Liver (tissue), 9 donors: Measurements from ENCODE around the gene PGLYRP2. TPM values are rescaled to one million over a fixed set of nuclear protein-coding genes. Genes with fewer than 3 reads are reported as not detected.

Source experiments
- DNase-seq: peaks from one replicate; pipeline ENCODE4 v3.0.0-alpha.2; 2017; ENCODE audit warnings: low spot score
- H3K27ac ChIP-seq, 2 donors: one replicate each; pipeline ENCODE4 v1.7.0; 2013; ENCODE audit warnings: inconsistent platforms in 2 of 2, low read length in 2 of 2, control low read depth in 1 of 2, low read depth in 1 of 2, mild to moderate bottlenecking in 1 of 2
- H3K27me3 ChIP-seq, 4 donors: one replicate each; pipeline versions ENCODE4 v1.6.1 to v1.7.0; 2013; ENCODE audit warnings: low read length in 3 of 4, inconsistent platforms in 1 of 4, mild to moderate bottlenecking in 1 of 4, moderate library complexity in 1 of 4; ENCODE audit not compliant: control insufficient read depth in 4 of 4, insufficient read depth in 4 of 4
- H3K36me3 ChIP-seq, 4 donors: one replicate each; pipeline versions ENCODE4 v1.6.1 to v1.7.0; 2013; ENCODE audit warnings: low read length in 3 of 4, mild to moderate bottlenecking in 3 of 4, low read depth in 1 of 4, moderate library complexity in 1 of 4; ENCODE audit not compliant: control insufficient read depth in 4 of 4, insufficient read depth in 3 of 4
- H3K4me1 ChIP-seq, 4 donors: one replicate each; pipeline versions ENCODE4 v1.6.1 to v1.7.0; 2013; ENCODE audit warnings: low read length in 3 of 4, mild to moderate bottlenecking in 3 of 4, moderate library complexity in 1 of 4; ENCODE audit not compliant: control insufficient read depth in 4 of 4, insufficient read depth in 4 of 4
- H3K4me3 ChIP-seq, 3 donors: one replicate each; pipeline versions ENCODE4 v1.6.1 to v1.7.0; 2013; ENCODE audit warnings: low read length in 3 of 3, control low read depth in 1 of 3, low read depth in 1 of 3, mild to moderate bottlenecking in 1 of 3
- H3K9ac ChIP-seq, 2 donors: one replicate each; pipeline ENCODE4 v1.7.0; 2013; ENCODE audit warnings: low read length in 2 of 2, mild to moderate bottlenecking in 2 of 2, moderate library complexity in 2 of 2, control low read depth in 1 of 2, low read depth in 1 of 2
- H3K9me3 ChIP-seq, 4 donors: one replicate each; pipeline versions ENCODE4 v1.6.1 to v1.7.0; 2013; ENCODE audit warnings: low read length in 3 of 4; ENCODE audit not compliant: control insufficient read depth in 4 of 4
- ATF3 ChIP-seq: IDR thresholded peaks from 2 replicates; pipeline ENCODE4 v1.6.1; 2016; ENCODE audit warnings: antibody characterized with exemption
- CTCF ChIP-seq: fragments of 150-350 bp; IDR thresholded peaks from 2 replicates; pipeline ENCODE4 v1.5.1; 2017; ENCODE audit warnings: improper control_type of control experiment, low read depth, low read length; ENCODE audit not compliant: missing input control
- EGR1 ChIP-seq, 2 donors: IDR thresholded peaks; 2 replicates each; pipeline ENCODE4 v1.6.1; 2016 to 2018; ENCODE audit warnings: antibody characterized with exemption in 2 of 2, low read depth in 2 of 2
- FOXA1 ChIP-seq: IDR thresholded peaks from 2 replicates; pipeline ENCODE4 v1.6.1; 2016; ENCODE audit warnings: antibody characterized with exemption
- GABPA ChIP-seq, 2 donors: IDR thresholded peaks in 1 of 2; conservative IDR thresholded peaks in 1 of 2; 2 replicates each; pipeline ENCODE4 v1.6.1; 2016; ENCODE audit warnings: antibody characterized with exemption in 2 of 2, mild to moderate bottlenecking in 1 of 2, moderate library complexity in 1 of 2
- HNF4A ChIP-seq, 2 donors: conservative IDR thresholded peaks; 2 replicates each; pipeline ENCODE4 v1.6.1; 2016; ENCODE audit warnings: antibody characterized with exemption in 2 of 2, mild to moderate bottlenecking in 2 of 2
- HNF4G ChIP-seq: IDR thresholded peaks from 2 replicates; pipeline ENCODE4 v1.6.1; 2016; ENCODE audit warnings: antibody characterized with exemption
- JUND ChIP-seq, 2 donors: IDR thresholded peaks; 2 replicates each; pipeline ENCODE4 v1.6.1; 2016; ENCODE audit warnings: antibody characterized with exemption in 2 of 2
- MAX ChIP-seq: IDR thresholded peaks from 2 replicates; pipeline ENCODE4 v1.6.1; 2016; ENCODE audit warnings: antibody characterized with exemption
- NR2F2 ChIP-seq: IDR thresholded peaks from 2 replicates; pipeline ENCODE4 v1.6.1; 2016; ENCODE audit warnings: antibody characterized with exemption
- RAD21 ChIP-seq, 2 donors: IDR thresholded peaks; 2 replicates each; pipeline ENCODE4 v1.6.1; 2016; ENCODE audit warnings: antibody characterized with exemption in 2 of 2, mild to moderate bottlenecking in 2 of 2
- REST ChIP-seq: IDR thresholded peaks from 2 replicates; pipeline ENCODE4 v1.6.1; 2016; ENCODE audit warnings: antibody characterized with exemption, mild to moderate bottlenecking
- RXRA ChIP-seq, 2 donors: IDR thresholded peaks; 2 replicates each; pipeline ENCODE4 v1.6.1; 2017 to 2018; ENCODE audit warnings: antibody characterized with exemption in 2 of 2, mild to moderate bottlenecking in 1 of 2
- SP1 ChIP-seq: IDR thresholded peaks from 2 replicates; pipeline ENCODE4 v1.6.1; 2018; ENCODE audit warnings: antibody characterized with exemption, mild to moderate bottlenecking
- TAF1 ChIP-seq: conservative IDR thresholded peaks from 2 replicates; pipeline ENCODE4 v1.6.1; 2016; ENCODE audit warnings: antibody characterized with exemption, mild to moderate bottlenecking
- YY1 ChIP-seq: IDR thresholded peaks from 2 replicates; pipeline ENCODE4 v1.6.1; 2016; ENCODE audit warnings: antibody characterized with exemption, mild to moderate bottlenecking
- ZBTB33 ChIP-seq: IDR thresholded peaks from 2 replicates; pipeline ENCODE4 v1.6.1; 2016; ENCODE audit warnings: antibody characterized with exemption
- WGBS: extraction: QIAGEN DNeasy Blood & Tissue Kit; methylation state at CpG from one replicate; pipeline ENCODE4 v1.1.7; 2013; 5-methylcytosine and 5-hydroxymethylcytosine counted together
- polyA plus RNA-seq, 2 donors: library from polyadenylated mRNA; stranded (reverse) in 1 of 2; unstranded in 1 of 2; fragments of 200-250 nt in 1 of 2; fragments of >200 nt in 1 of 2; fragmentation: Nextera tagmentation in 1 of 2; extraction: Ambion mirVana in 1 of 2; gene quantifications; one replicate each; pipeline versions ENCODE4 v1.2.1 to v1.2.3, GENCODE V29; 2013 to 2015
- total RNA-seq, 2 donors: library from RNA; depleted of rRNA; stranded (reverse); fragments of >200 nt; gene quantifications; one replicate each; pipeline ENCODE4 v1.2.3, GENCODE V29; 2014
- donor health status: healthy.
- donor health status: healthy.
- donor health status: healthy.
- donor health status: healthy.
- donor health status: healthy.

The PGLYRP2 gene
- total and polyA plus RNA-seq, 4 donors: 9.9 to 134 (median 92.4) TPM

- DNase-seq: no peak
Observed at GRCh38 chr19:15495151-15495550, 15.8 kb upstream of the PGLYRP2 start.

GRCh38 chr19:15488489-15489226 lies 9.4 kb upstream of the PGLYRP2 start:
- no peaks in the 10 kb centered on the region for H3K27me3 ChIP-seq
- 77% methylated on average over 13 of the region's 13 CpGs for WGBS
- no peak overlapping the region for H3K9ac ChIP-seq
- H3K4me3 ChIP-seq: no peak overlapping the region
- no peak for DNase-seq
- peaks cover 0 to 2% (median 0%) of the 10 kb centered on the region in 4 donors for H3K9me3 ChIP-seq
- no peak overlapping the region for H3K27ac ChIP-seq
- no peaks in the 10 kb centered on the region for H3K36me3 ChIP-seq
- H3K4me1 ChIP-seq: no peaks in the 10 kb centered on the region
- TF ChIP-seq GABPA (IDR thresholded peaks at IDR 0.05 in 1 of 2, conservative IDR thresholded peaks at IDR 0.05 in 1 of 2) (no peak), CTCF (no peak), NR2F2 (no peak), YY1 (no peak), EGR1 (IDR thresholded peaks at IDR 0.05; ENCODE audit: low read depth in 2 of 2) (no peak), ZBTB33 (no peak), SP1 (no peak), JUND (IDR thresholded peaks at IDR 0.05) (no peak), MAX (no peak), TAF1 (no peak), RXRA (IDR thresholded peaks at IDR 0.05) (no peak), HNF4G (no peak), FOXA1 (no peak), HNF4A (conservative IDR thresholded peaks at IDR 0.05) (no peak), REST (no peak), RAD21 (IDR thresholded peaks at IDR 0.05) (no peak), ATF3 (no peak)

More at GRCh38 chr19:15495151-15495550, 15.8 kb upstream of the PGLYRP2 start:
- 96% methylated on average over 1 of the region's 1 CpG for WGBS
- Histone ChIP-seq H3K9ac (no peak overlapping the region), H3K27me3 (no peaks in the 10 kb centered on the region), H3K36me3 (no peaks in the 10 kb centered on the region), H3K9me3 (no peaks in the 10 kb centered on the region), H3K27ac (no peak overlapping the region), H3K4me3 (no peak overlapping the region), H3K4me1 (peaks cover 2 to 9% (median 5%) of the 10 kb centered on the region in 4 donors)
- TF ChIP-seq HNF4G: no peak
- no peak for TF ChIP-seq JUND (IDR thresholded peaks at IDR 0.05)
- TF ChIP-seq NR2F2: no peak
- TF ChIP-seq TAF1: no peak
